Loucy (cell line): Measurements from ENCODE around the gene NIPBL.

Source experiments
- EZH2phosphoT487 ChIP-seq: fragments of 200-600 bp; IDR thresholded peaks from 2 replicates; pipeline ENCODE4 v1.6.1; 2018; ENCODE audit warnings: antibody characterized with exemption, mild to moderate bottlenecking, moderate library complexity, borderline replicate concordance
- TF ChIP-seq, protein P1 (sequence below): fragments of 200-600 bp; sonication (generic); conservative IDR thresholded peaks from 2 replicates; pipeline ENCODE4 v1.5.1; 2014; ENCODE audit warnings: mild to moderate bottlenecking, antibody characterized with exemption, low read length

DNA sequence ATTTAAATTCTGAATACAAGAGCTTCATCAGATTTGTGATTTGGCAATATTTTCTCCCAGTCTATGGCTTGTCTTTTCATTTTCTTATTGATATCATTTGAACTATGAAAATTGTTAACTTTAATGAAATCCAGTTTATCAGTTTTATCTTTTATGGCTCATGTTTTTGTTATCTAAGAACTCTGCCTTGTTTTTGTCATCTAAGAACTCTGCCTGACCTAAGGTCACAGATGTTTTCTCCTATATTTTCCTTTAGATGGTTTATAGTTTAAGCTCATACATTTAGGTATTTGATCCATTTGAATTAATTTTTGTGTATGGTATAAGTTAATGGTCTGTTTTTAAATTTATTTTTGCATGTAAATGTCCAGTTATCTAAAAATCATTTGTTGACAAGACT is 52.9 kb downstream of the NIPBL start:
- TF ChIP-seq, protein P1, sequence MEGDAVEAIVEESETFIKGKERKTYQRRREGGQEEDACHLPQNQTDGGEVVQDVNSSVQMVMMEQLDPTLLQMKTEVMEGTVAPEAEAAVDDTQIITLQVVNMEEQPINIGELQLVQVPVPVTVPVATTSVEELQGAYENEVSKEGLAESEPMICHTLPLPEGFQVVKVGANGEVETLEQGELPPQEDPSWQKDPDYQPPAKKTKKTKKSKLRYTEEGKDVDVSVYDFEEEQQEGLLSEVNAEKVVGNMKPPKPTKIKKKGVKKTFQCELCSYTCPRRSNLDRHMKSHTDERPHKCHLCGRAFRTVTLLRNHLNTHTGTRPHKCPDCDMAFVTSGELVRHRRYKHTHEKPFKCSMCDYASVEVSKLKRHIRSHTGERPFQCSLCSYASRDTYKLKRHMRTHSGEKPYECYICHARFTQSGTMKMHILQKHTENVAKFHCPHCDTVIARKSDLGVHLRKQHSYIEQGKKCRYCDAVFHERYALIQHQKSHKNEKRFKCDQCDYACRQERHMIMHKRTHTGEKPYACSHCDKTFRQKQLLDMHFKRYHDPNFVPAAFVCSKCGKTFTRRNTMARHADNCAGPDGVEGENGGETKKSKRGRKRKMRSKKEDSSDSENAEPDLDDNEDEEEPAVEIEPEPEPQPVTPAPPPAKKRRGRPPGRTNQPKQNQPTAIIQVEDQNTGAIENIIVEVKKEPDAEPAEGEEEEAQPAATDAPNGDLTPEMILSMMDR = no peak
- no peak for TF ChIP-seq EZH2phosphoT487
